IPS-11a (cell line): ENCODE data around the gene HM13.
"Not testable (repeated sequence)": the region's sequence is repeated elsewhere in the genome, so short reads cannot be mapped to it uniquely, and the experiment has no call there.

Experiments used
- H3K4me3 ChIP-seq: one replicate; pipeline ENCODE4 v1.5.1; 2013; ENCODE audit warnings: low read depth, low read length, control low read depth

HM13 gene

GRCh38 chr20:31497838-31498540 lies 16.3 kb upstream of the HM13 start:
- no peak overlapping the region for H3K4me3 ChIP-seq

- H3K4me3 ChIP-seq: no peak overlapping the region
Observed at GRCh38 chr20:31500527-31500926, 13.7 kb upstream of the HM13 start.

GRCh38 chr20:31502884-31503673 lies 11.2 kb upstream of the HM13 start:
- H3K4me3 ChIP-seq: not testable (repeated sequence)

- no peak overlapping the region for H3K4me3 ChIP-seq
Observed at GRCh38 chr20:31505903-31506302, 8.3 kb upstream of the HM13 start.

GRCh38 chr20:31508517-31509244 lies 5.6 kb upstream of the HM13 start:
- H3K4me3 ChIP-seq: no peak overlapping the region

GRCh38 chr20:31515072-31515774 lies 981 bp downstream of the HM13 start:
- peak overlapping the region; percentile 99 for H3K4me3 ChIP-seq

GRCh38 chr20:31515775-31516107 lies 1.5 kb downstream of the HM13 start:
- H3K4me3 ChIP-seq: peak overlapping the region; percentile 2

- peak overlapping the region; percentile 2 for H3K4me3 ChIP-seq
Observed at GRCh38 chr20:31516166-31516565, 1.9 kb downstream of the HM13 start.

- no peak overlapping the region for H3K4me3 ChIP-seq
Observed at GRCh38 chr20:31516651-31517050, 2.4 kb downstream of the HM13 start.

GRCh38 chr20:31517373-31517772 lies 3.1 kb downstream of the HM13 start:
- no peak overlapping the region for H3K4me3 ChIP-seq

GRCh38 chr20:31521267-31521666 lies 7.0 kb downstream of the HM13 start:
- not testable (repeated sequence) for H3K4me3 ChIP-seq

- no peak overlapping the region for H3K4me3 ChIP-seq
Observed at GRCh38 chr20:31522731-31523130, 8.5 kb downstream of the HM13 start.

GRCh38 chr20:31523361-31524283 lies 9.4 kb downstream of the HM13 start:
- no peak overlapping the region for H3K4me3 ChIP-seq

- H3K4me3 ChIP-seq: no peak overlapping the region
Observed at GRCh38 chr20:31527266-31527665, 13.0 kb downstream of the HM13 start.

GRCh38 chr20:31535298-31535697 lies 21.1 kb downstream of the HM13 start:
- no peak overlapping the region for H3K4me3 ChIP-seq

GRCh38 chr20:31536575-31536974 lies 22.3 kb downstream of the HM13 start:
- no peak overlapping the region for H3K4me3 ChIP-seq

- no peak overlapping the region for H3K4me3 ChIP-seq
Observed at GRCh38 chr20:31537116-31537871, 23.1 kb downstream of the HM13 start.

- no peak overlapping the region for H3K4me3 ChIP-seq
Observed at GRCh38 chr20:31537890-31538289, 23.6 kb downstream of the HM13 start.

GRCh38 chr20:31538326-31538725 lies 24.1 kb downstream of the HM13 start:
- no peak overlapping the region for H3K4me3 ChIP-seq
